ENCODE measurements around the gene CDH15. TPM values are rescaled to one million over a fixed set of nuclear protein-coding genes. Genes with fewer than 3 reads are reported as not detected.
"Not testable (repeated sequence)": the region's sequence is repeated elsewhere in the genome, so short reads cannot be mapped to it uniquely, and the experiment has no call there.

CDH15 gene
- total RNA-seq, 1 donor from 2014 or later = 4.3 TPM

GRCh38 chr16:89219365-89219764 is 47.8 kb downstream of the CDH15 start:
- DNase-seq (ENCODE audit: low spot score) = no peak
- ATAC-seq = no peak

- no peak for DNase-seq (ENCODE audit: low spot score)
- ATAC-seq = no peak
Measured at GRCh38 chr16:89221604-89222003, 50.1 kb downstream of the CDH15 start.

DNA sequence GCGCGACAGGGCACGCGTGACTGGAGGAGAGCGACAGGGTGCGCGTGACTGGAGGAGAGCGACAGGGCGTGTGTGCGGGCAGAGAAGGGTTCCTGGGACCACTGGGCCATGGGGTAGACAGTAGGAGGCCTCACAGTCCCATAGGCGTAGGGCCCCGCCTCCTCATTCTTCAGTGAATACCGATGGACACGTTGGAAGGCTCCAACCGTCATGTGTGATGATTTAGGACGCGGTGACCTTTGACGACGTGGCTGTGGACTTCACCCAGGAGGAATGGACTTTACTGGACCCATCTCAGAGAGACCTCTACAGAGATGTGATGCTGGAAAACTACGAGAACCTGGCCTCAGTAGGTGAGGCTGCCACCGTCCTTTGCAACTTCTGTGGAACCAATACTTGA is 51.4 kb downstream of the CDH15 start:
- no peak for ATAC-seq
- DNase-seq (ENCODE audit: low spot score) = no peak

GRCh38 chr16:89224665-89225064 is 53.1 kb downstream of the CDH15 start:
- ATAC-seq = no peak
- no peak for DNase-seq (ENCODE audit: low spot score)

- no peak for ATAC-seq
- DNase-seq (ENCODE audit: low spot score) = no peak
Measured at GRCh38 chr16:89230255-89230654, 58.7 kb downstream of the CDH15 start.

GRCh38 chr16:89232107-89232506 is 60.6 kb downstream of the CDH15 start:
- ATAC-seq (peak; percentile 97), DNase-seq (ENCODE audit: low spot score) (peak; percentile 91)

DNA sequence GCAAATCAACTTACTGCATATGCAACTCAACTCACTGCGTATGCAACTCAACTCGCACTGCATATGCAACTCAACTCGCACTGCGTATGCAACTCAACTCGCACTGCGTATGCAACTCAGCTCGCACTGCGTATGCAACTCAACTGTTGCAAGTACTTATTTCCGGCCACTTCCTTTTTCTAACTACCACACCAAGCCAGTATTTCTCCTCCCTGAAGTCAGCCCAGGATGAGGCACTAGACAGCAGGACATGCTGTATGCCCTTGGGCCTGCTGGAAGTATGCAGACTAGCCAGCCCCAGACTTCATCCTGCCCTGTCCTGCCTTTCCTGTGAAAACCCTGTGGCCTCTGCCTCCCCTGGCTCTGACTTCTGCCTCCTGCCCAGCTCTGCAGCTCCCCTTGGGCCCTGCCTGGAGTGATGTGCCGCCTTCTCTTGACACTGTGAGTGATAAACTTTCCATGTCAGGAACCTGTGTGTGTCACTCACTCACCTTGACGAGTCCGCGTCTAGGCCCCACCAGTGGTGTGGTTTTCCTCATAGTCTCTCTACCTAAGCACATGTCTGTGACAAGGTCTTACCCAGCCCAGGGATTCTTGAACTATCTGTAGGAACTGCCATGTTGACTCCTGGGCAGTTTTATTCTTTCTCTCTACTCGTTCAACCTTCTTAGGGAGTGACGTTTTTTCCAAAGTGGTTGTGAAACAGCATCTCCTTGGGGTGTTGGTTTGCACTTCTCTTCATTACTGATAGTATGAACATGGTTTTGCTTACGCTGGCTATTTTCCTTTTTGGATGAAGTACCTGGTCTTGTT is 62.3 kb downstream of the CDH15 start:
- DNase-seq (ENCODE audit: low spot score) (no peak), ATAC-seq (no peak)

DNA sequence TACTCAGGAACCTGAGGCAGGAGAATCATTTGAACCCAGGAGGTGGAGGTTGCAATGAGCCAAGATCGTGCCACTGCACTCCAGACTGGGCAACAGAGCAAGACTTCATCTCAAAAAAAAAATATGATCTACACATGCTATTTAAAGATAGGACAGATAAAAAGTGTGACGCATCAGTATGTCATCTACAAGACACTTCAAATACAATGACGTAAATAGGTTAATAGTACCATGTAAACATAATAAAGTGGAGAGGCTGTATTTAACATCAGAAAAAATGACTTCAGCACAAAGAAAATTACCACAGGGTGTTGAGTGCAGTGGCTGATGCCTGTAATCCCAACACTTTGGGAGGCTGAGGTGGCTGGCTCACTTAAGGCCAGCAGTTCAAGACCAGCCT is 66.2 kb downstream of the CDH15 start:
- ATAC-seq = no peak
- DNase-seq (ENCODE audit: low spot score) = no peak

DNA sequence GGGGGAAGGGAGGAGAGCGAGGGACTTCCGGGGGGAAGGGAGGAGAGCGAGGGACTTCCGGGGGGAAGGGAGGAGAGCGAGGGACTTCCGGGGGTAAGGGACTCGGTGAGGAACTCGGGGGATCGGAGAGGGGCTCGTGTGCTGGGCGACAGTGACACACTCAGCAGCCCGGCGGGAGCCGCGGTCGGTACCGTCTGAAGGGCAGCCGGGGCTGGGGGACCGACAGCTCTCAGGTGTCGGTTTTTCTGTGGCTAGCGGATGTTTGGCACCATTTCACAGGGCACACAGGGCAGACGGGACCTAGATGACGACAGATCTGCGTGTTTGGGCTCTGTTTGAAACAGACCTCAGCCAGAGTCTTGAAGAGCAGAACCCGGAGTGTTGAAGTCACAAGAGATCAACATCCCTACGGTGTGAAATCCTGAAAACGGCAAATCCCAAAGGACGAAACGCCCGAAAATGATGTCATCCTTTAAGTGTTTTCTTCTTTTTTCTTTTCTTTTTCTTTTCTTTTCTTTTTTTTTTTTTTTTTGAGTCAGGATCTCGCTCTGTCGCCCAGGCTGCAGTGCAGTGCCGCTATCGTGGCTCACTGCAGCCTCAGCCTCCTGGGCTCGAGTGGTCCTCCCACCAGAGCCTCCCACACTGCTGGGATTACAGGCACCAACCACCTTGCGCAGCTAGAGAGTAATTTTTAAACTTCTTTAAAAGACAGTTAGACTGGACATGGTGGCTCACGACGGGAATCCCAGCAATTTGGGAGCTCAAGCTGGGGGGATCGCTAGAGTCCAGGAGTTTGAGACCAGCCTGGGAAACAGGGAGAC is 69.8 kb downstream of the CDH15 start:
- DNase-seq (ENCODE audit: low spot score) (peak; percentile 76), ATAC-seq (peak; percentile 75)

GRCh38 chr16:89242795-89243200 is 71.2 kb downstream of the CDH15 start:
- DNase-seq (ENCODE audit: low spot score) = no peak
- ATAC-seq = no peak

- ATAC-seq (no peak), DNase-seq (ENCODE audit: low spot score) (no peak)
Measured at GRCh38 chr16:89243664-89244063, 72.1 kb downstream of the CDH15 start.

GRCh38 chr16:89244264-89244663 is 72.7 kb downstream of the CDH15 start:
- not testable (repeated sequence) for ATAC-seq; DNase-seq (ENCODE audit: low spot score)

- no peak for DNase-seq (ENCODE audit: low spot score)
- ATAC-seq = no peak
Measured at GRCh38 chr16:89244754-89245153, 73.2 kb downstream of the CDH15 start.

Other genes starting within 250 kb of the CDH15 start
- 11.0 TPM for gene CBFA2T3, start 194.5 kb upstream of the CDH15 start, total RNA-seq
- 25.5 TPM for gene ACSF3, start 77.9 kb upstream of the CDH15 start, total RNA-seq
- gene SLC22A31, start 28.8 kb downstream of the CDH15 start, total RNA-seq = 0.30 TPM
- gene ZNF778, start 46.0 kb downstream of the CDH15 start, total RNA-seq = 5.3 TPM